Effector memory CD4-positive, alpha-beta T cell (primary cell): ENCODE data around the gene L1CAM.

Experiments used
- DNase-seq, 3 donors: peaks; one replicate each; pipeline ENCODE4 v3.0.0-alpha.2; 2020
- H3K27ac ChIP-seq: 2 replicates; pipeline ENCODE4 v1.7.0; 2013; ENCODE audit warnings: mild to moderate bottlenecking, low read length, moderate library complexity; ENCODE audit not compliant: insufficient read depth, poor library complexity, severe bottlenecking
- H3K27me3 ChIP-seq: replicated peaks from 2 replicates; pipeline ENCODE4 v1.7.0; 2013; ENCODE audit warnings: mild to moderate bottlenecking, low read length; ENCODE audit not compliant: insufficient read depth, control insufficient read depth, poor library complexity, severe bottlenecking
- H3K36me3 ChIP-seq: 2 replicates; pipeline ENCODE4 v1.7.0; 2013; ENCODE audit warnings: mild to moderate bottlenecking, low read length, moderate library complexity; ENCODE audit not compliant: control insufficient read depth, insufficient read depth
- H3K4me1 ChIP-seq: 2 replicates; pipeline ENCODE4 v1.7.0; 2013; ENCODE audit warnings: low read length, mild to moderate bottlenecking; ENCODE audit not compliant: control insufficient read depth, insufficient read depth, poor library complexity, severe bottlenecking
- H3K4me3 ChIP-seq: 2 replicates; pipeline ENCODE4 v1.7.0; 2013; ENCODE audit warnings: low read length, low read depth, mild to moderate bottlenecking; ENCODE audit not compliant: insufficient read depth, poor library complexity, severe bottlenecking
- H3K9me3 ChIP-seq: 2 replicates; pipeline ENCODE4 v1.7.0; 2013; ENCODE audit warnings: mild to moderate bottlenecking, low read length, moderate library complexity; ENCODE audit not compliant: control insufficient read depth

Gene L1CAM

DNA sequence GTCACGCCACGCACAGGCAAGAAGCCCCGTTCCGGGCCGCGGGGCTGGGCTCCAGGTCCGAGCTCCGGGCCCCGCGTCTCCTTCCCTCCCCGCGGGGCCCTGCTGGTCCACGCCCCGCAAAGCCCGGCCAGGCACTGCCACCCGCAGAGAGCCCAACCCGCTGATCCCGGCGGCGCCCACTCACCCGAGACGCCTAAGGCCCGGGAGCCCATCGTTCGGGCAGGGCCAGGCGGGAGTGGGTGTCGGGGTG, 56.5 kb downstream of the L1CAM start:
- peak overlapping the region; percentile 32 for H3K27ac ChIP-seq
- H3K9me3 ChIP-seq: no peaks in the 10 kb centered on the region
- peak overlapping the region; percentile 50 for H3K4me3 ChIP-seq
- peaks cover 5% of the 10 kb centered on the region for H3K4me1 ChIP-seq
- no peaks in the 10 kb centered on the region for H3K36me3 ChIP-seq
- H3K27me3 ChIP-seq: no peaks in the 10 kb centered on the region
- no peak for DNase-seq

DNA sequence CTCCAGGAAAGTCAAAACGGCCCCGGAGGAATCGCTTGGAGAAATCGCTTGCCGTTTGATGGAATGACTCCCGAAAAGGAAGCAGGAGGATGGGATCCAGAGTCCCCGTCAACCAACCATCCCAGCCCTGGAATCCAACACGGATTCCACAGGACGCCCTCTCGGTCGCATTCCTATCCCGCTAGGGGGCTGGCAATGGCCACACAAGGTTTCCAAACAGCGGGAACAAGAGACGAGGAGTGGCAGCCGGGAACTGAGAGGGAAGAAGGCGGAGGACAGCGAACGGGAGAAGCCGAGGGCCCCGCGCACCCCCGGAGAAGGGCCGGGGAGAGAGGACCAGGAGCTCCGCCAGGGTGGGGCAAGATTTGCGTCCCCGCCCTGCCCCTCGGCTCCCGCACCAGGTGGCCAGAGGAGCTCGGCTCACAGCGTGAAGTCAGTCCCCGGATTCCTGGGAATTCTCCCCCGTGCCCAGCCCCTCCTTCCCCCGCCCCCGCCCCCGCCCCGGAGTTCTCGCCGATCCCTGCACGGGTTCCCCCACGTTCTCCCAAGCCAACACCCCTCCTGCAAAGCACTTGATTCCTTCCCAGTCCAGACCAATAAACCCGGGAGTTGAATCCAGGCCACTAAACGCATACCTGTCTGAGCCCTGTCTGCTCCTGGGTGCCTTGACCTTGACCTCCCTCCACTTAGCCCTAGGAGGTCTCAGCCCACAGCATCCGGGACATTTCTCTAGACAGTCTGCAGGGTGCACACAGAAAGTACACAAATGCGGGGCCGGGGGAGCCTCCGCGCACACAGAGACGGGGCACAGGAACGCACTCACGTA, 57.0 kb downstream of the L1CAM start:
- DNase-seq: no peak
- no peaks in the 10 kb centered on the region for H3K9me3 ChIP-seq
- no peaks in the 10 kb centered on the region for H3K27me3 ChIP-seq
- H3K36me3 ChIP-seq: no peaks in the 10 kb centered on the region
- H3K4me1 ChIP-seq: peaks cover 5% of the 10 kb centered on the region
- H3K27ac ChIP-seq: peak overlapping the region; percentile 32
- peak overlapping the region; percentile 50 for H3K4me3 ChIP-seq

DNA sequence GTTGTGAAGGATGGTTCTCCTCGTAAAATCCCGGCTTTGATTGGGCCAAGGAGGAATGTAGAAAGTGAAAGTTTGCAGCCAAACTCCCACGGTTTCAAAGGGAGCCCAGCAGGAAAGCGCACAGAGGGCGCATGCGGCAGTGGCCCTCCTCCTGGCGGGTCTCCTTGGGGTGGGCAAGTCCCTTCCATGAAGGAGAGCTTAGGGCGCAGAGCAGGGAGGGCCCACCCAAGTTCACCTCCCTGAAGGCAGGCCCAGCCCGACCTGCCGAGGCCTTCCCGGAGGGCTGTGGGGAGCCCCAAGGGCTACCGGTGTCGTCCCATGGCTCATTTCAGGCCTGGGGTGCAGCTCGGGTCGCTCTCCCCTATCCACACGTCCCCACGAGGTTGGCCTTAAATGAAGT, 57.7 kb downstream of the L1CAM start:
- Histone ChIP-seq H3K27ac (no peak overlapping the region), H3K4me1 (peaks cover 5% of the 10 kb centered on the region), H3K27me3 (no peaks in the 10 kb centered on the region), H3K4me3 (no peak overlapping the region), H3K9me3 (no peaks in the 10 kb centered on the region), H3K36me3 (no peaks in the 10 kb centered on the region)
- no peak for DNase-seq

DNA sequence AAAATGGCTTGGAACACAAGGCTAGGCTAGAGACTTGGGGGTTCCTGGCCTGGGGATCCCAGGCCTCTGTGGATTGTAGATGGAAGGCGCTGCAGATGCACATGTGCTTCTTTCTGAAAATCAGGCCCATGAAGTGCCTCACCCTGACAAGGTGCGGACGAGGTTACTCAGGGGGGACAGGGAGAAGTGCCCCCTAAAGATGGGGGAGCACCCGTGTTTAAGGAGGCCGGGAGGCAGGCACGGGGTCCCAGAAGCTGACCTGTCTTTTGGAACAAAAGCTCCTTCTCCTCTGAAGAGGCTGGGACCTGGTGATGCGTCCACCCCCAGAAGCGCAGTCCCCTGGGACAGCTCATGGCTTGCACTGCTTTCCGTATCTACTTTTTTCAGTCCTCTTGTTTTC, 58.1 kb downstream of the L1CAM start:
- H3K36me3 ChIP-seq: no peaks in the 10 kb centered on the region
- peaks cover 5% of the 10 kb centered on the region for H3K4me1 ChIP-seq
- no peak overlapping the region for H3K27ac ChIP-seq
- no peak overlapping the region for H3K4me3 ChIP-seq
- DNase-seq: no peak
- no peaks in the 10 kb centered on the region for H3K9me3 ChIP-seq
- H3K27me3 ChIP-seq: no peaks in the 10 kb centered on the region

DNA sequence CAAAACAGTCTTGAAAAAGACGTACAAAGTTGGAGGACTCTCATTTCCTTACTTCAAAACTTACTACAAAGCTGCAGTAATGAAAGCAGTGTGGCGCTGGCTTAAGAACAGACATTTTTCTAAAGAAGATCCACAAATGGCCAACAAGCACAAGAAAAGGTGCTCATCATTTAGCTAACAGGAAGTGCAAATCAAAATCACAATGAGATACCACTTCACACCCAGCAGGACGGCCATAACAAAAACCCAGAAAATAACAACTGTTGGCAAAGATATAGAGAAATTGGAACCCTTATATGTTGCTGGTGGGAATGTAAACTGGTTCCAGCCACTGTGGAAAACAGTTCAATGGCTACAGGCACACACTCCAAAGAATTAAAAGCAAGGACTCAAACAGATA, 59.0 kb downstream of the L1CAM start:
- peaks cover 11% of the 10 kb centered on the region for H3K4me1 ChIP-seq
- H3K27ac ChIP-seq: no peak overlapping the region
- H3K27me3 ChIP-seq: no peaks in the 10 kb centered on the region
- H3K9me3 ChIP-seq: no peaks in the 10 kb centered on the region
- H3K36me3 ChIP-seq: no peaks in the 10 kb centered on the region
- no peak overlapping the region for H3K4me3 ChIP-seq
- DNase-seq: no peak

DNA sequence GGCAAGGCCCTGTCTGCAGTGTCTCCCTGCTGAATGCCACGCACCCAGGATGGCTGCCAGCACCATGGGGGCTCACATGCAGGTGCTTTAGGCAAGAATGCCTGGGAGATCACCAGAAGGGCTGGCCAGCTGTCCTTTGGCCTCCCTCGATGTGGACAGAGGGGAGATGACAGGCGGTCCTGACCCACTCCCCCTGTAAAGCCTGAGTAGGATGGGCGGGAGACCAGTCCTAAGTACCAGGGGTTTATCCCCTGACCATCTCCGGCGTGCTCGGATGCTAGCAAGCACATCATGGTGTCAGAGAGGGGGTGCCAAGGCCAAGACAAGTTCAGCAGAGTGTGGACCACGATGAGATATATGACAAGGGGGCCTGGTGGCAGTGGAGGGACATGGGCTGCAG, 60.9 kb downstream of the L1CAM start:
- Histone ChIP-seq H3K36me3 (no peaks in the 10 kb centered on the region), H3K27me3 (no peaks in the 10 kb centered on the region)

DNA sequence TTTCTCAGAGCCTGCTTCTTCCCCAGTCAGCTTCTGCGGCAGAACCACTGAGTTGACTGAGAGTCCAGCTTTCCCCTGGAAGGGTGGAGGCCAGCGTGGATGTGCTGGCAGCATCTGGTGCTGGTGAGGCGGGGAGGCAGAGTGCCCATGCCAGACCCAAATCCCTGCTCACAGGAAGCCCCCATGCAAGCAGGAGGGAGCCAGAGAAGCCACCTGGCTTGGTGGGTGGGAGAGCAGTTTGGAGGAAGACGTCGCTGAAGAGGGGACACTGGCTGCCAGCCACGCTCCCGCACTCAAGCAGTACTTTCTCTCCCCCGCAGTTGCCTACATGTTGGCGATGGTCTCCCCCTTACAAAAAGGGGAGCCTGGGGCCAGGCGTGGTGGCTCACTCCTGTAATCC, 61.6 kb downstream of the L1CAM start:
- no peak for DNase-seq
- Histone ChIP-seq H3K9me3 (no peaks in the 10 kb centered on the region), H3K27ac (no peak overlapping the region), H3K4me3 (no peak overlapping the region), H3K4me1 (peaks cover 26% of the 10 kb centered on the region), H3K36me3 (no peaks in the 10 kb centered on the region), H3K27me3 (no peaks in the 10 kb centered on the region)

More for the DNA sequence above, 60.9 kb downstream of the L1CAM start:
- no peak for DNase-seq
- Histone ChIP-seq H3K4me1 (peaks cover 21% of the 10 kb centered on the region), H3K9me3 (no peaks in the 10 kb centered on the region), H3K27ac (no peak overlapping the region), H3K4me3 (no peak overlapping the region)

DNA sequence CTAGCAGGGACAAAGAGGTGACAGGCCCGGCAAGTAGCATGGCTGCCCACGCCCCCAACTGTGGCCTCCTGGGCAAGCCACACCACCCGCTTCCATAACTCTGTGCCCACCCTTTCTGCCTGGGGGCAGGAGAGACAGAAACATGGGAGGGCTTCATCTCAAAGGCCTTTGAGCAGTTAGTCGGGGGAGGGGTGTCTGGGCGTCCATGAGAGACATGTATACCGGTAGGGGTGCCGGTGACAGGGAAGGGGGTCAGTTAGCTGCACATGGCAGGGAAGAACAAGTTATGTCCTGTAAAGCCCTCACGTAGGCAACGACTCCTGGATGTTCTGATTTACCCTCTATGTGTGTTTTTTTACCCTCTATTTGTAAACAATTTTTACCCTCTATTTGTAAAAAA, 64.9 kb downstream of the L1CAM start:
- Histone ChIP-seq H3K4me1 (peaks cover 33% of the 10 kb centered on the region), H3K27me3 (no peaks in the 10 kb centered on the region), H3K4me3 (no peak overlapping the region), H3K27ac (no peak overlapping the region), H3K36me3 (no peaks in the 10 kb centered on the region), H3K9me3 (no peaks in the 10 kb centered on the region)
- no peak for DNase-seq

DNA sequence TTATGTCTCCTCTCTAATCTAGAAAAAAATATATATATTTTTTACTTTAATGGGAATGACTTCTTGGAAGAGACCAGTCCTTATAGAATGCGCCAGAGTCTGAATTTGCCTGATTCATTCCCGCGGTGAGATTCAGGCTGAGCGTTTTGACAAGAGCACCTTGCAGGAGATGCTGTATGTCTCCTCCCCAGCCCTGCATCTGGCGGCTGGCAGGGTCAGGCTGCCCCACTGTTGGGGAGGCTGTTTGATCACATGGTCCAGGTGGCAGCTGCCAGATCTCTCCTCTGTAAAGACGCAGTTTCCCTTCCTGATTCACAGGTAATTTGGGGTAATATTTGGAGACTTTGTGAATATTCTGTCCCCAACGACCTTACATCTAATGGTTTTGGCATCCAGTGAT, 65.4 kb downstream of the L1CAM start:
- Histone ChIP-seq H3K36me3 (no peaks in the 10 kb centered on the region), H3K9me3 (no peaks in the 10 kb centered on the region), H3K27ac (no peak overlapping the region), H3K4me1 (peaks cover 33% of the 10 kb centered on the region), H3K4me3 (no peak overlapping the region), H3K27me3 (no peaks in the 10 kb centered on the region)
- DNase-seq: no peak

DNA sequence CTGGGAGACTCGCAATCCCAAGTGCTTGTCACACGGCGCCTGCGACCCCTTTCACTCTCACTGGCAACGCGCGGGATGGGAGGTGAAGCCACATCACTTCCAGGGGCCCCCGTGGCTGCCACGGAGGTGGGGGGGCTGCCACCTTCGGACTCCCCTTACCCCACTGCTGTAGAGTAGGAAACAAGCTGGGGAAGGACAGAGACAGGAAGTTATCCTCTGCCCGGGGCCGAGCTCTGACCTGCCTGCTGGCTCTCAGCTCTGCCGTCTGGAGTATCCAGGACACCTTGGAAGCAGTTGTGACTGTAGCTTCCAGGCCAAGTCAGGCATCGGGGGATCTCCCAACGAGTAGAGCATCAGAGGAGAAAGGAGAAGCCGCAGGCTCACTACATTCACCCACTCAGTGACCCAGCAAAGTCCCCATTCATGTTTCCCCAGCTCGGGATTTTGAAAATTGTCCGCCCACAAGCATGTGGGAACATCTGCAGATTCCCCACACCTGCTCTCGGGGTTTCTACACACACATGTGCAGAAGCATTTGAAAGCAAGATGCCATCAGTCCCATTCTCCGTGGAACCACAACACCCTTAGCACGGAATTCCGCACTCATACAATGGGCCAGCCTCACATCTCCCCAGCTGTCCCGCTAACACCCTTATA, 66.5 kb downstream of the L1CAM start:
- peaks cover 33% of the 10 kb centered on the region for H3K4me1 ChIP-seq
- no peaks in the 10 kb centered on the region for H3K9me3 ChIP-seq
- H3K27ac ChIP-seq: no peak overlapping the region
- H3K4me3 ChIP-seq: peak overlapping the region; percentile 33
- DNase-seq: no peak
- H3K36me3 ChIP-seq: no peaks in the 10 kb centered on the region
- no peaks in the 10 kb centered on the region for H3K27me3 ChIP-seq
